ENCODE measurements around the gene BRD9.
"Not testable (repeated sequence)": the region's sequence is repeated elsewhere in the genome, so short reads cannot be mapped to it uniquely, and the experiment has no call there.

Gene BRD9

GRCh38 chr5:856531-857425 lies 35.8 kb downstream of the BRD9 start:
- DNase-seq, result no peak

GRCh38 chr5:855771-856530 lies 36.6 kb downstream of the BRD9 start:
- no peak for DNase-seq

GRCh38 chr5:854966-855743 lies 37.4 kb downstream of the BRD9 start:
- no peak for DNase-seq

- no peak for DNase-seq
Observed at GRCh38 chr5:854217-854616, 38.4 kb downstream of the BRD9 start.

- DNase-seq, result not testable (repeated sequence)
Observed at GRCh38 chr5:853416-854090, 39.0 kb downstream of the BRD9 start.

GRCh38 chr5:852431-853401 lies 39.9 kb downstream of the BRD9 start:
- DNase-seq, result no peak

GRCh38 chr5:852018-852417 lies 40.6 kb downstream of the BRD9 start:
- DNase-seq, result no peak

GRCh38 chr5:851553-851952 lies 41.0 kb downstream of the BRD9 start:
- no peak for DNase-seq

- DNase-seq, result no peak
Observed at GRCh38 chr5:851076-851475, 41.5 kb downstream of the BRD9 start.

GRCh38 chr5:850511-851006 lies 42.0 kb downstream of the BRD9 start, which contains the start of gene ZDHHC11:
Gene ZDHHC11 (minus strand): TSS chr5:850986. CDS start chr5:850602, 384 bp downstream.
- no peak for DNase-seq

GRCh38 chr5:849651-850301 lies 42.8 kb downstream of the BRD9 start:
- DNase-seq, result no peak

GRCh38 chr5:848671-849111 lies 43.9 kb downstream of the BRD9 start:
- DNase-seq, result no peak

- DNase-seq, result not testable (repeated sequence)
Observed at GRCh38 chr5:847736-848135, 44.9 kb downstream of the BRD9 start.

- DNase-seq, result not testable (repeated sequence)
Observed at GRCh38 chr5:847212-847611, 45.4 kb downstream of the BRD9 start.

- not testable (repeated sequence) for DNase-seq
Observed at GRCh38 chr5:846602-847091, 46.0 kb downstream of the BRD9 start.

- DNase-seq, result not testable (repeated sequence)
Observed at GRCh38 chr5:845676-846601, 46.7 kb downstream of the BRD9 start.

GRCh38 chr5:845031-845675 lies 47.4 kb downstream of the BRD9 start:
- not testable (repeated sequence) for DNase-seq

GRCh38 chr5:844426-844825 lies 48.2 kb downstream of the BRD9 start:
- DNase-seq, result not testable (repeated sequence)

All from suppressor macrophage treated with lipopolysaccharide for 4 hours (primary cell).